ENCODE data around the gene CDC25C. TPM values are rescaled to one million over a fixed set of nuclear protein-coding genes. Genes with fewer than 3 reads are reported as not detected.
"Not testable (repeated sequence)": the region's sequence is repeated elsewhere in the genome, so short reads cannot be mapped to it uniquely, and the experiment has no call there.

The CDC25C gene
- total RNA-seq, 2 donors from 2014 or later: 14.8 to 30.6 TPM

DNA sequence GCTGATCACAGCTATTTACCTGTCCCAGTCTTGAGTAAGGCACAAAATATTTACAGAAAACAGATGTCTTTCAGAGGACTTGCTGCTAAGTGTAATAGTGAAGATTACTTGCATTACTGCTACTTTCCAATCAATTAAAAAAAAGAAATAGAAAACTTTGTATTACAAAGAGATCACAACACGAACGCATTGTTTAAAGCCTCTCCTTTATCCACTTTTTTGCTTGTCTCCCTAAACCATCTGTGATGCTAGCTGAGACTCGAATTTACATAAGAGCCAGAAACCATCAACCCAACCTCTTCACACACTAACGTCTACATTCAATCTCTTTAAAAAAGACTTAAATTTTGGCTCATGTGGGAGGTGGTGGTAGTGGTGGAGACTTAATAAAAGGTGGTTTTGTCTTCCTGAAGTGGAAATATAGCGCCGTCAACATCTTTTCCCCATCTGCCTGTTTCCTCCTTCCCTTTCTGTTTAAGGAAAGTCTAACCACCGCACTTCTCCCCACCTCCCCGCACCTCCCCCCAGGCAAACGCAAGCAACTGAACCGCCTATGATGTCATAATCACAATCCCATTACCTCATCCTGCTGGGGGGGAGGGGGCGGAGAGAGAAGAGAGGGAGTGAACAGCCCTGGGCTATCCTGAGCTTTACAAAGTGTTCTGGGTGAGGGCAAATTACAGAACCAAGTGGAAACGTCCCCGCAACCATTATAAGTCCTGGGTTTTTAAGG lies 5.5 kb upstream of the CDC25C start:
- peaks cover 15% of the 10 kb centered on the region for H3K36me3 ChIP-seq (ENCODE audit: control insufficient read depth, insufficient read depth, low read length)
- no peak for DNase-seq
- no peaks in the 10 kb centered on the region for H3K27me3 ChIP-seq (ENCODE audit: control insufficient read depth, insufficient read depth, low read length, poor library complexity, severe bottlenecking)
- Mint-ChIP-seq H3K4me1 (peaks cover 30% of the 10 kb centered on the region), H3K4me3 (peak overlapping the region; percentile 82), H3K27me3 (ENCODE audit: insufficient read depth) (no peaks in the 10 kb centered on the region), H3K36me3 (ENCODE audit: low read depth) (peaks cover 13% of the 10 kb centered on the region), H3K9me3 (no peaks in the 10 kb centered on the region), H3K27ac (peak overlapping the region; percentile 100)
- TF ChIP-seq, protein P1, sequence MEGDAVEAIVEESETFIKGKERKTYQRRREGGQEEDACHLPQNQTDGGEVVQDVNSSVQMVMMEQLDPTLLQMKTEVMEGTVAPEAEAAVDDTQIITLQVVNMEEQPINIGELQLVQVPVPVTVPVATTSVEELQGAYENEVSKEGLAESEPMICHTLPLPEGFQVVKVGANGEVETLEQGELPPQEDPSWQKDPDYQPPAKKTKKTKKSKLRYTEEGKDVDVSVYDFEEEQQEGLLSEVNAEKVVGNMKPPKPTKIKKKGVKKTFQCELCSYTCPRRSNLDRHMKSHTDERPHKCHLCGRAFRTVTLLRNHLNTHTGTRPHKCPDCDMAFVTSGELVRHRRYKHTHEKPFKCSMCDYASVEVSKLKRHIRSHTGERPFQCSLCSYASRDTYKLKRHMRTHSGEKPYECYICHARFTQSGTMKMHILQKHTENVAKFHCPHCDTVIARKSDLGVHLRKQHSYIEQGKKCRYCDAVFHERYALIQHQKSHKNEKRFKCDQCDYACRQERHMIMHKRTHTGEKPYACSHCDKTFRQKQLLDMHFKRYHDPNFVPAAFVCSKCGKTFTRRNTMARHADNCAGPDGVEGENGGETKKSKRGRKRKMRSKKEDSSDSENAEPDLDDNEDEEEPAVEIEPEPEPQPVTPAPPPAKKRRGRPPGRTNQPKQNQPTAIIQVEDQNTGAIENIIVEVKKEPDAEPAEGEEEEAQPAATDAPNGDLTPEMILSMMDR (conservative IDR thresholded peaks at IDR 0.05): no peak
- peak overlapping the region; percentile 100 for H3K27ac ChIP-seq (ENCODE audit: low read depth, low read length)
- H3K9ac ChIP-seq (ENCODE audit: extremely low read depth, low read length, poor library complexity, severe bottlenecking): peak overlapping the region; percentile 100
- H3K9me3 ChIP-seq (ENCODE audit: control insufficient read depth, low read length): no peaks in the 10 kb centered on the region
- WGBS, 2 experiments (ENCODE audit: insufficient coverage in 1 of 2, insufficient read length in 1 of 2): 32 to 46% methylated on average over 4 to 13 of the region's 13 CpGs
- peak overlapping the region; percentile 100 for H3K4me3 ChIP-seq (ENCODE audit: low read length)
- H3K4me1 ChIP-seq (ENCODE audit: control insufficient read depth, insufficient read depth, low read length): peaks cover 5% of the 10 kb centered on the region

DNA sequence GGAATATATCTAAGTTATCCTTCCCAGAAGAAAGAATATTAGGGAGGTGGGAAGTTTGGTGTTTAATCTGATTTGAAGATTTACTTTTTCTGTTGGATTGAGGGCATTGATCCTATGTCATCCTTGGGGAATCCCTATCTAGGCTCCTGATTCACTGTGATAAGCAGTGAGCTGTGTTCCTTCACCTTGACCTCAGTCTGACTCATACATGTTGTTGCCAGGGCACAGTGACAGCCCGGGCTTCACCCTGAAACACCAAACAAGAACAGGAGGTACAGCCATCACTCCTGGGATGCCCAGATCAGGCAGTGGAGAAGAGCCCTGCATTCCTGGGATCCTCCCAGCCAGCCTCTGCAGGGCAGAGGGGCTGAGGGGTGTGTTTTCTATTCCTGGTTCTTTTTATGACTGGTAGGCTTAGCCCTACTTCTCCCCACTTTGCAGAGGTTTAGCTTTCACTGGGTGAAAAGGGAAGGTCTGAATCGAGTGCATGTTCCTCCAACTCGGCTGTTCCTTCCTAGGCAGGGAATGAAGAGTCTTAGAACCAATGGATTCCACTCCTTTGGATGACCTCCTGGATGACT lies 3.4 kb upstream of the CDC25C start:
- no peak overlapping the region for H3K4me3 Mint-ChIP-seq
- no peak overlapping the region for H3K4me3 ChIP-seq (ENCODE audit: low read length)
- no peak for DNase-seq
- no peaks in the 10 kb centered on the region for H3K9me3 Mint-ChIP-seq
- no peak overlapping the region for H3K27ac ChIP-seq (ENCODE audit: low read depth, low read length)
- H3K4me1 Mint-ChIP-seq: peaks cover 30% of the 10 kb centered on the region
- H3K27me3 ChIP-seq (ENCODE audit: control insufficient read depth, insufficient read depth, low read length, poor library complexity, severe bottlenecking): no peaks in the 10 kb centered on the region
- TF ChIP-seq, protein P1 (conservative IDR thresholded peaks at IDR 0.05): no peak
- H3K27me3 Mint-ChIP-seq (ENCODE audit: insufficient read depth): no peaks in the 10 kb centered on the region
- 90% methylated on average over 3 of the region's 3 CpGs; no CpG with 5 or more reads in 1 of the 2 experiments for WGBS, 2 experiments (ENCODE audit: insufficient coverage in 1 of 2, insufficient read length in 1 of 2)
- H3K9ac ChIP-seq (ENCODE audit: extremely low read depth, low read length, poor library complexity, severe bottlenecking): no peak overlapping the region
- peak overlapping the region; percentile 22 for H3K27ac Mint-ChIP-seq
- H3K9me3 ChIP-seq (ENCODE audit: control insufficient read depth, low read length): no peaks in the 10 kb centered on the region
- peaks cover 1% of the 10 kb centered on the region for H3K4me1 ChIP-seq (ENCODE audit: control insufficient read depth, insufficient read depth, low read length)
- H3K36me3 ChIP-seq (ENCODE audit: control insufficient read depth, insufficient read depth, low read length): no peaks in the 10 kb centered on the region
- H3K36me3 Mint-ChIP-seq (ENCODE audit: low read depth): no peaks in the 10 kb centered on the region

DNA sequence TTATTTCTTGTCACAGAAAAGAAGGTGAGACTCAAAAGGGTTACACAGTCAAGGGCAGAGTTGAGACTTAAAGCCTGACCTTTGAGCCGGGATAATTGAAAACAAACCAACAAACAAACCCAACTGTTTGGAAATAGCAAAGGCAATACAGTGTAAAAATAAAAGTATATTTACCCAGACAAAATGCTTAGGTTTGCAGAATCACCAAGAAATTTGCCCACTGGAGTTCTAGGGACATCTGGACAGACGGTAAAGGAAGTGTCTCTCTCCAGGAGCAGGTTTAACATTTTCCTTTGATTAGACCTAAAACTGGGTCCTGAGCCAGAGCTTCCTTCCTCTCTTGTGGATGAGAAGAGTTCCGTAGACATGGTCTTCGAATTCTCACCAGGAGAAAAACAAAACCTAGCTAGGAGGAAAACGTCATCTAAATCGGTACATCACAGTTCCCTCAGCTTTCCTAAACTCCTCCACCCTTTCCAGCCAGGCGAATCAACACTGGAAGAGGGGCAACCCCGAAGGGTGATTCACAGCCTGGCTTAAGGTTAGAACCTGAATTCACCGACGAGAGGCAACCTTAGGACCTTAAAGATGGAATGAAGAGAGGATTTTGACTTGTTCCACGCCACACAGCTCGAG lies 673 bp downstream of the CDC25C start:
- no peaks in the 10 kb centered on the region for H3K9me3 Mint-ChIP-seq
- peaks cover 15% of the 10 kb centered on the region for H3K4me1 Mint-ChIP-seq
- Histone ChIP-seq H3K27ac (ENCODE audit: low read depth, low read length) (peak overlapping the region; percentile 33), H3K4me3 (ENCODE audit: low read length) (peak overlapping the region; percentile 82), H3K27me3 (ENCODE audit: control insufficient read depth, insufficient read depth, low read length, poor library complexity, severe bottlenecking) (no peaks in the 10 kb centered on the region), H3K9ac (ENCODE audit: extremely low read depth, low read length, poor library complexity, severe bottlenecking) (peak overlapping the region; percentile 59), H3K4me1 (ENCODE audit: control insufficient read depth, insufficient read depth, low read length) (no peaks in the 10 kb centered on the region), H3K36me3 (ENCODE audit: control insufficient read depth, insufficient read depth, low read length) (peaks cover 6% of the 10 kb centered on the region), H3K9me3 (ENCODE audit: control insufficient read depth, low read length) (no peaks in the 10 kb centered on the region)
- DNase-seq: no peak
- H3K27ac Mint-ChIP-seq: peak overlapping the region; percentile 99
- peaks cover 3% of the 10 kb centered on the region for H3K36me3 Mint-ChIP-seq (ENCODE audit: low read depth)
- no peaks in the 10 kb centered on the region for H3K27me3 Mint-ChIP-seq (ENCODE audit: insufficient read depth)
- 7 to 17% methylated on average over 7 to 12 of the region's 12 CpGs for WGBS, 2 experiments (ENCODE audit: insufficient coverage in 1 of 2, insufficient read length in 1 of 2)
- TF ChIP-seq, protein P1 (conservative IDR thresholded peaks at IDR 0.05): no peak
- peak overlapping the region; percentile 90 for H3K4me3 Mint-ChIP-seq

DNA sequence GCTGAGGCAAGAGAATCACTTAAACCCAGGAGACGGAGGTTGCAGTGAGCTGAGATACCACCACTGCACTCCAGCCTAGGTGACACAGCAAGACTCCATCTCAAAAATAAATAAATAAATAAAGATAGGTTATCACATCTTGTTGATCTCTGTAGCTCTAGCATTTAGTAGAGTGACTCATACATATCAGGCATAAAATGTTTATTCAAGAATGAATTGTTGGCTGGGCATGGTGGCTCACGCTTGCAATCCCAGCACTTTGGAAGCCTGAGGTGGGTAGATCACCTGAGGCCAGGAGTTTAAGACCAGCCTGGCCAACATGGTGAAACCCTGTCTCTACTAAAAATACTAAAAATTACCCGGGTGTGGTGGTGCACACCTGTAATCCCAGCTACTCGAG lies 13.4 kb downstream of the CDC25C start:
- peaks cover 27% of the 10 kb centered on the region for H3K36me3 Mint-ChIP-seq (ENCODE audit: low read depth)
- H3K4me1 ChIP-seq (ENCODE audit: control insufficient read depth, insufficient read depth, low read length); H3K9ac ChIP-seq (ENCODE audit: extremely low read depth, low read length, poor library complexity, severe bottlenecking); H3K27ac Mint-ChIP-seq; H3K4me1 Mint-ChIP-seq; H3K27me3 ChIP-seq (ENCODE audit: control insufficient read depth, insufficient read depth, low read length, poor library complexity, severe bottlenecking); H3K4me3 ChIP-seq (ENCODE audit: low read length); H3K4me3 Mint-ChIP-seq; H3K27me3 Mint-ChIP-seq (ENCODE audit: insufficient read depth); H3K9me3 ChIP-seq (ENCODE audit: control insufficient read depth, low read length); H3K27ac ChIP-seq (ENCODE audit: low read depth, low read length); DNase-seq; H3K9me3 Mint-ChIP-seq: not testable (repeated sequence)
- peaks cover 18% of the 10 kb centered on the region for H3K36me3 ChIP-seq (ENCODE audit: control insufficient read depth, insufficient read depth, low read length)
- 96 to 100% methylated on average over 3 to 4 of the region's 4 CpGs for WGBS, 2 experiments (ENCODE audit: insufficient coverage in 1 of 2, insufficient read length in 1 of 2)
